ENCODE results near the gene OPN1SW.

The OPN1SW gene

GRCh38 chr7:128775744-128776474, at the start of gene OPN1SW:
Gene OPN1SW (minus strand): TSS chr7:128775794. CDS start chr7:128775781, 13 bp downstream.
- DNase-seq (ENCODE audit: low spot score) = no peak

- DNase-seq (ENCODE audit: low spot score) = no peak
These were observed 46.1 kb upstream of the OPN1SW start for GRCh38 chr7:128821724-128822123.

GRCh38 chr7:128818694-128819093, 43.1 kb upstream of the OPN1SW start:
- DNase-seq (ENCODE audit: low spot score) = no peak

GRCh38 chr7:128815289-128815942, 39.8 kb upstream of the OPN1SW start:
- no peak for DNase-seq (ENCODE audit: low spot score)

- no peak for DNase-seq (ENCODE audit: low spot score)
These were observed 38.9 kb upstream of the OPN1SW start for GRCh38 chr7:128814499-128814898.

GRCh38 chr7:128812514-128813168, 37.0 kb upstream of the OPN1SW start:
- no peak for DNase-seq (ENCODE audit: low spot score)

- DNase-seq (ENCODE audit: low spot score) = no peak
These were observed 36.2 kb upstream of the OPN1SW start for GRCh38 chr7:128811631-128812430.

- no peak for DNase-seq (ENCODE audit: low spot score)
These were observed 35.4 kb upstream of the OPN1SW start for GRCh38 chr7:128810997-128811396.

- no peak for DNase-seq (ENCODE audit: low spot score)
These were observed 34.9 kb upstream of the OPN1SW start for GRCh38 chr7:128810473-128810872.

- no peak for DNase-seq (ENCODE audit: low spot score)
These were observed 33.8 kb upstream of the OPN1SW start for GRCh38 chr7:128809363-128809762.

GRCh38 chr7:128807191-128807590, 31.6 kb upstream of the OPN1SW start:
- DNase-seq (ENCODE audit: low spot score) = no peak

GRCh38 chr7:128805225-128805624, 29.6 kb upstream of the OPN1SW start:
- no peak for DNase-seq (ENCODE audit: low spot score)

GRCh38 chr7:128804484-128804883, 28.9 kb upstream of the OPN1SW start:
- DNase-seq (ENCODE audit: low spot score) = no peak

- DNase-seq (ENCODE audit: low spot score) = no peak
These were observed 26.2 kb upstream of the OPN1SW start for GRCh38 chr7:128801667-128802418.

- no peak for DNase-seq (ENCODE audit: low spot score)
These were observed 25.4 kb upstream of the OPN1SW start for GRCh38 chr7:128801003-128801402.

- no peak for DNase-seq (ENCODE audit: low spot score)
These were observed 25.0 kb upstream of the OPN1SW start for GRCh38 chr7:128800567-128800966.

- DNase-seq (ENCODE audit: low spot score) = no peak
These were observed 23.9 kb upstream of the OPN1SW start for GRCh38 chr7:128799451-128799850.

- no peak for DNase-seq (ENCODE audit: low spot score)
These were observed 20.7 kb upstream of the OPN1SW start for GRCh38 chr7:128796327-128796726.

- no peak for DNase-seq (ENCODE audit: low spot score)
These were observed 19.5 kb upstream of the OPN1SW start for GRCh38 chr7:128795129-128795528.

GRCh38 chr7:128794436-128794835, 18.8 kb upstream of the OPN1SW start:
- DNase-seq (ENCODE audit: low spot score) = no peak

GRCh38 chr7:128794020-128794419, 18.4 kb upstream of the OPN1SW start:
- DNase-seq (ENCODE audit: low spot score) = peak; percentile 39

- no peak for DNase-seq (ENCODE audit: low spot score)
These were observed 17.6 kb upstream of the OPN1SW start for GRCh38 chr7:128793181-128793547.
